Inflammatory macrophage treated with lipopolysaccharide for 4 hours (primary cell): ENCODE data around the gene PIK3C3.
"Not testable (repeated sequence)": the region's sequence is repeated elsewhere in the genome, so short reads cannot be mapped to it uniquely, and the experiment has no call there.

Experiments
- DNase-seq: peaks from one replicate; pipeline ENCODE4 v3.0.0-alpha.2; 2020

The PIK3C3 gene

DNA sequence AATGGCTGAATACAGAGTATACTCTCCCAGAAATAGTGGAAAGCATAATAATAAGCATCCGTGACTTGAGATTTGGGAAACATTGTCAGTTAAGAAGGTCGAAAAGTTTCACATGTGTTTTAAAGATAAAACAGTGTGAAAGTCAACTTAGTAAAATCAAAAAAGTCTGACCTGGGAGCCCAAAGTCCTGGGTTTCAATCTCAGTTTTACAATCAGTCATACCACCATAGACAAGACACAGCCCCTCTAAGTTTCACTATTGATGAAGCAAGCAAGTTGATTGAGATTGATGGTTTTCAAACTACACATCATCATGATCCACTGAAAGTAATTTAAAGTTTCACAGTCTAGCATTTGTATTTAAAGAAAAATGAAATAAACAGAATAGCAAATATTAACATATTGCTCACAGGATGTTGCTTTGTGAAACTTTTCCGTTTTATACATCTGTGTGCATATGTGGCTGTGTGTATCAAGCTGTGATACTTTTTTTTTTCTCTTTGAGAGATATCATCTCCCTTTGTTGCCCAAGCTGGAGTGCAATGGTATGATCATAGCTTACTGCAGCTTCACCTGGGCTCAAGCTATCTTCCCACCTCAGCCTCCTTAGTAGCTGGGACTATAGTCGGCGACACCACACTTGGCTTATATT is 71.1 kb downstream of the PIK3C3 start:
- DNase-seq, result no peak

DNA sequence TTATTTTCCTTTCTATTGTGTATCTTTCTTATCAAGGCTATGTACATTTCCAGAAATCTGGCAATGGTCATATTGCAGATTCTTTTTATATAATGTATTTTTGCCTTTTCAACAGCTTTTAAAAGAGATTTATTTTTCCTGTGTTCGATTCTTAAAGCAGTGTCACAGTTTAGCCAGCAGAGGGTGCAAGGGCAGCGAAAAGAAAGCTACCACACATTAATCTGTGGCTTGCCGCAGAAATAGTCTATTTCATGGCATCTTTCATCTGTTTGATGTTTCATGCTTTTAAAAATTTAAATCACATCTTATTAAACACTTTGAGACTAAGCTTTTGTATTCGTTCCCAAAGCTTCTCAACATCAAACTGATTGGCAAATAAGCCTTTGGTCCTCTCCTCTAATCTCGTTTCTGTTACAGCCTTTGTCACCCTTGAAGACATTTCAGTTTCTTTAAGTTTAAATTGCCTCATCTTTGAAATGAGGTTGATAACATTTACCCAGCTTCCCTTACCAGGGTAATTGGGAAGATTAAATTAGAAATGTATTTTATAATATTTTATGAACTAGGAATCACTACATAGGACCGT is 73.3 kb downstream of the PIK3C3 start:
- DNase-seq, result peak; percentile 32

DNA sequence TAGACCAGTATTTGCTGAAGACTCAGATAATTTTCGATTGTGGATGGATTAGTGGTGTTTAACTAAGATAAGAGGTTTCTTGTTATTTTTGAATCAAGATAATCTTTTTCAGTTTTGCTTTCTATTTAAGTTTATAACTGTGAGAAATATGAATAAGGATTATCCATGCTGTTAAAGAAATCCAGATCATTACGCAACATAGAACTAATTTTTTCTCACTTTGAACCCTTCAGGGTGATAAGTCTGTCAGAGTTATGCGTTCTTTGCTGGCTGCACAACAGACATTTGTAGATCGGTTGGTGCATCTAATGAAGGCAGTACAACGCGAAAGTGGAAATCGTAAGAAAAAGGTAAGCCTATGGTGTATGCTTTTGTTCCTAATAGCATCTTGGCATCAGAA is 74.1 kb downstream of the PIK3C3 start:
- no peak for DNase-seq

DNA sequence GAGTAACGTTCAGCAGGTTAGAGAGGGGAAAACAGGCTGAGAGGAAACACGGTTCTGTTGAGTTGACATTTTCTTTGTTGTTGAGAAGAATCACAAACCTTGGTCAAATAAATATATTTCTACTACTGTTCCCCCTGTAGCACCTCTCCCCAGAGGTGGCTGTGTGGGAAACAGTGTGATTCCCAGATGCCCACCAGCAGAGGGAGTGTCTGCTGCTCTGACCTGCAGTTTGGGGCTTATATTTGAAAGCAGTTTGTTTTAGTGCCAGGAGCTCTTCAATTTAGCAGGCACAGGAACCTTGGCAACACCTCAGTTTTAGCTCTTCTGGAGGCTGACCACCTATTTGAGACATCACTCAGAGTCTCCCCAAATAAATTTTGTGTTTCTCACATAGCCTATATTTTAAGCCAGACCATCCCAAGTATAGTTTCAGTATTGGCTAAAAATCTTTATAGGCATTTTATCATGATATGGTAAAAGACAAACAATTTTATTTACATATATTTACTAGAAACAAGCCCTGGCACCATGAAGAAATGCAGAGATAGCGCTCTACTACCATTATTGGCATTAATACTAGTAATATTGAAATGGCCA is 75.7 kb downstream of the PIK3C3 start:
- no peak for DNase-seq

DNA sequence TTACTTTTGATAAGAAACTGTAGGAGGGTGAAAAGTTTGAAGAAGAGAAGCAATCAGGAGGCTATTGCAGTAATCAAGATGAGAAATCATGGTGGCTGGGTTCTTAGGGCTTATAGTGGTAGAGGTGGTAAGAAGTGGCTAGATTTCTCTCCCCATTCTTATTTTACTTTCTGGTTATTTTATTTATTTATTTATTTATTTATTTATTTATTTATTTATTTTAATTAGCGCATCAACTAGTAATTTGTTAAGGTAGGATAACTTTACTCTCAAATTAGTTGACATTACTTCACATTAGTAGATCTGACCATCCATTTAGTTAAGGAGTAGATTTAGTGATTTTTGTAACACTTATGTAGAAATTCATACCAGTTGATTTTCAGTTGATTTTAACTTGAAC is 77.4 kb downstream of the PIK3C3 start:
- DNase-seq, result no peak

DNA sequence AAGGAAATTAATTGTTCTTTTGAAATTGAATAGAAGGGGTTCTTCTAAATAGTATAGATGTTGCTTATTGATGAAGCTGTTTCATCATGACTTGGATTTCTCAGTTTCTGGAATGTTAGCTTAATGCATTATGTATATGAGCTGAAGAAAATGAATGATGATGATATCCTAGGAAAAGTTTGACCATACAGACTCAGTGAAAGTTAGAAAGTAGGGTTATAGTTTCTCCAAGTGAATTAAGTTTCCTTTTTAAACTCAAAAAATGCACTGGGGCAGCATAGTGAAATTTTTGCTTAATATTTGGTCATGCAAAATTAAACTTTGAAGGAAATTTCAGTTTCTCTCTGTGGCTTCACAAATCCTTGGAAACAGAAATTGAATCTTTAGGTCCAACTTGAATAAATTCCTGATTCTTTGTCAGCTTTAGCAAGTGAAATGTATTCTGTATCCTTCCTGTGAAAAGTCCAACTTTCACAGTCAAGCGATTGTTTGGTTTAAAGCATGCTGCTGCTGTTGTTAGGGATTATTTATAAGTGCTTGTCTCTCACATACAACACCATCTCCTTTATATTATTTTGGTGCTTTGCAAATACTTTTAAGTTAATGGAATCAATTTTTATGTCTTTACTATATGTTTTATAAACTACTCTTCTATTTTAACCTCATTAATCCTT is 78.2 kb downstream of the PIK3C3 start:
- DNase-seq, result no peak

DNA sequence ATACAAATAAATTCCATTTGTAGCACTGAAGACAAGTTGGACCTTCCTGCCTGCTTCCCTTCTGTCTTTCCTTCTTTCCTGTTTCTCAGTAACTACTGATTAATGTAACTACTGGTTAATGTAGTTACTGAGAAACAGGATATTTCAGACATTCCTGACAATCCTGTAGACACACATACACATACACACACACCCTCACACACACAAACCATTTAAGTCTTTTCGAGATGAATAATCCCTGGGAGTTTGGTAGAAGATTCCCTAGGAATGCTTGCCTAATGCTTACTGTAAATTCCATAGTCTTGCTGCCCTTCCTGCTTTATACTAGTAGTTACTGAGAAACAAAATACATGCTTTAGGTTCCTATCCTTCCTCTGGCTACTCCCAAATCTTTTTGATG is 83.9 kb downstream of the PIK3C3 start:
- DNase-seq, result no peak

DNA sequence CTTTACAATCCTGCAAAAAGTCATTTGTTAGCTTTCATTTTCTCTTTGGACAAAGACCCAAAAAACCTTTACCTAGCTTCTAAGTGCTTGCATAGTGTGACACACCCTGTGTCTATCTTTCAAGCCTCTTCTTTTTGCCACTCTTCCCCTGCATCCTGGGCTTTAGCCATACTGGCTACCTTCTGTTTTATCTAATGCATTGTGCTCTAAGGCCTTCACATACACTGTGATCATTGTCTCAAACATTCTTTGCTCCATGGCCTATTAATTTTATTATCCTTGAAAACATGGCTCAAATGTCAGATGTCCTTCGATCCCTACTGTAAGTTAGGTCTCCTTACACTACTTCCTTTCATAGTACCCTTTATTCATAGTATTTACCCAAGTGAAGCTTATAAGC is 84.4 kb downstream of the PIK3C3 start:
- DNase-seq, result no peak

DNA sequence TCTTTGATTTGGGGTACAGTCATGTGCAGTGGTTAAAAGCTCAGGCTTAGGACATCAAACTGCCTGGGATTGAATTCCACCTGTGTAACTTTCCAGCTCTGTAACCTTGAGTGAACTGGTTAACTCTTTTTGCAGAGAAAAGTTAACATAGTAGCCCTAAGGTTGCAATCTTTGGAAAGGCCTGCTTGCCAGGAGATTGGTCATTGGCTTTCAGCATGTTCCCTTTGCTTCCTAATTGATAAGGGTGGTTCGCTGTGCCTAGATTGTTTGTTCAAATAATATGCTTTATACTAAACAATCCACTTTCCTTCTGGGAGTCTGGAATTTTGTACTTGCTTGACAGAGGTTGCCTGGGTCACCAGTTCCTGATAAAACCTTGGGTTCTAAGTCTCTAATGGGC is 86.8 kb downstream of the PIK3C3 start:
- no peak for DNase-seq

DNA sequence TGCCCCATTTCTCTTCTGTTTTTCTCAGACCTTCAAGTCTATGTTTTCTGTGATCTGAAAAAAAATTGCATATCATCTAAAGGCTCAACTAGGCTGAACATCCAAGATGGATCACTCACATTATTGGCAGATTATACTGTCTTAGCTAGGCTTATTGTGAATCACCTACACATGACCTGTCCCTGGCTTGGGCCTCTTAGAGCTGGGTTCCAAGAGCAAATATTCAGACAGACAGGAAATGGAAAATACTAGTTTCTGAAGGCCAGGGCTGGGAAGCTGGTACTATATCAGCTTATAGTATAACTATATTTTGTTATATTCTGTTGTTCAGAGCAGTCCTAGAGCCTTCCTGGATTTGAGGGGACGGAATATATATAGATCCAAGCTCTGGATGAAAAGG is 90.3 kb downstream of the PIK3C3 start:
- DNase-seq, result no peak

DNA sequence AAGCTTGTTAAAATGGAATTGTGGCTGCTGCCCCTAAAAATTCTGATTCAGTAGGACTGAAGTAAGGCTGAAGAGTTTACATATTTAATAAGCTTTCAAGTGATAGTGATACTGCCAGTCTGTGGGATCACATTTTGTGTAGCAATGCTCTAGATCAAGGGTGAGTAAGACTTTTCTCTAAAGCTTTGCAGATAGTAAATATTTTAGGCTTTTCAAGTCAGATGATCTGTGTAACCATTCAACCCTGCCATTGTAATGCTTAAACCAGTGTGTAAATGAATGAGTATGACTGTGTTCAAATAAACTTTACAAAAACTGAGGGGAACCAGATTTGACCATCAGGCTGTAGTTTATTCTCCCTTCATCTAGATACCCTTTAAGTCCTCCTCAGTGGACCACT is 92.7 kb downstream of the PIK3C3 start:
- DNase-seq, result no peak

DNA sequence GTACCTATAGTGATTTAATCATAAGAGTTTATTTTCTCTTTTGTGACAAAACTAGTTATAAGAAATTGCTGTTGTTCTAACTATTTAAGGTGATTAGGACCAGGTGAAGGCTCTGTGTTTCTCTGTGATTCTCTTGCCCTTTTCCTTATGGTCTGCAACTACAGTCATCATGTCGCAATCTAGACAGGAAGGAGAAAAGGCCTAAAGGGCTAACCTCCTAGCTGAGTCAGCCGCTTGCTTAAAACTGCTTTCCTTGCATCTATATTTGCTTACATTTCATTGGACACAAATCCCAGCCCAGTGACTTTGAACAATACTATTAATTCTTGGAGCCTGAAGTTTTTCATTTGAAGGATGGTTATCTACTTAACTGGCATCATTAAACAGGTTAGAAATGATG is 93.1 kb downstream of the PIK3C3 start:
- DNase-seq, result peak; percentile 68

DNA sequence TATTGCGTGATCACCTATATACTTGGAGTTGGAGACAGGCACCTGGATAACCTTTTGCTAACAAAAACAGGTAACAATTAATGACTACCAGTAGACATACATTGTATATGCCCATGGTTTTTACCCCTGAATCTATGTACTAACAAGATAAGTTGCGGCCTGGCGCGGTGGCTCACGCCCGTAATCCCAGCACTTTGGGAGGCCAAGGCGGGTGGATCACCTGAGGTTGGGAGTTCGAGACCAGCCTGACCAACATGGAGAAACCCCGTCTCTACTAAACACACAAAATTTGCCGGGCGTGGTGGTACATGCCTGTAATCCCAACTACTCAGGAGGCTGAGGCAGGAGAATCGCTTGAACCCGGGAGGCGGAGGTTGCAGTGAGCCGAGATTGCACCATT is 94.5 kb downstream of the PIK3C3 start:
- DNase-seq, result not testable (repeated sequence)

DNA sequence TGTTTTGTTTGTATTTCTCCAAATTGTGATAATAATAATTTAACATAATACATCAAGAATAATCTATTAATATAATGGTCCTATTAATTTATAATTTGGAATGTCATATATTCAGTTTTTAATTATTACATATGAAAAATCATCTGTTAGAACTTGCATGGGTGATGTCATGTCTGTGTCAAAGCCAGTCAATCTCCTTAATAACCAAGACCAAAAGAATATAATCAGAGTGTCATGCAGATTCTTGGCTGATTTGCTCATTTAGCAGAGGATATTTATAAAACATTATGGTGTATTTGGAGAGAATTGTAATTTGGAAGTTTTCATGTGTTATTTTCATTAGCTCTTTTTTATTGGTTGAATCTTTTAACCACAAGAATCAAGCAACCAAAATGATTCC is 96.4 kb downstream of the PIK3C3 start:
- no peak for DNase-seq

DNA sequence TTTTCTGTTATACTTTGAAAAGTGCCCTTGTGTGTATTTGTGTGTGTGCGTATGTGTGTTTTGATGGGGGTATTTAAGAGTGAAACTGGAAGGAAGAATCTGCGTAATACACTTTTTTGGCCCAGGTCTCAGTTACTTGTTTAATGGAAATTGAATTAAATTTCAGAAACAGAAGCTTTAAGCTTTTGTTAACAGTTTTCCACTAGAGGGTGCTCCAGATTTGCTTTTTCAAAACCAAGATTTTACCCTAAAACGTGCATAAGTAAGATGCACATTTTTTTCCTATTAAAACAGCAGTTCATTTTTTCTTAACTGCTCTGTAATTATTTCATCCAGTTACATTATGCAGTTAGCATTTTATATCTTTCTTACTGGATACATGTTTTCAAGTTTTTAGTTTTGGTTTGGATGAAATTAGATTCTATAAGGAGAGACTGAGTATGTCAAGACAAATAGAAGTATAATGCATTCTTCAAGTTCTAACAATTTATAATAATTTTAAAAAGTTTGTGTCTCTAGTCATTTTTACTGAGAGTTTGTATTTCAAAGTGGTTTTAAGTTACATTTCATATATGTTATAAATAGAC is 97.2 kb downstream of the PIK3C3 start:
- peak; percentile 32 for DNase-seq

DNA sequence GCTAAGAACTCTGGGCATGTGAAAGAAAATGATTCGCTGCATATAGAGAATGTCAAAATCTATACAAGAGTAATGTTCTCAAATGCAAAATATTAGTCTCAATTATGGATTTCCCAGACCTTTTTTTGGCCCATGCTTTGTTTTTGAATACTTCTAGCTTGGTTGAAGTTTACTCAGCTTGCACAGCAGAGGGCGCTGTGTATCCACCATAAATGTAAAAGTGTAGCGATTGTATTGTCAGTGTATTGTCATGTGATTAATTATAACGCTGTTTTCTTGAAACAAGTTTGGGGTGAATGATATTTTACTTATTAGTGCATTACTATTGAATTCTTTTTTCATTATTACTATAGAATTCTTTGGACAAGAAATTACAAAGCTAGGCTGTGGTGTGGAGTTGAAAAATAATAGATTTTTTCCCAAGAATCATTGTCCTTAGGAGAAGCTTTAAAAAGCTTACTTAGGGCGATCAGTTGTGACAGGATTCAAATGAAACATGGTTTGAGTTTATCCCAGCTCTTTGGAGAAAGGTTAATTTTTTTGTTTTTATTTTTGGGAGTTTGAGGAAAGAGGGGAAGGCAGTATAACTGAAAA is 98.3 kb downstream of the PIK3C3 start:
- DNase-seq, result peak; percentile 60

DNA sequence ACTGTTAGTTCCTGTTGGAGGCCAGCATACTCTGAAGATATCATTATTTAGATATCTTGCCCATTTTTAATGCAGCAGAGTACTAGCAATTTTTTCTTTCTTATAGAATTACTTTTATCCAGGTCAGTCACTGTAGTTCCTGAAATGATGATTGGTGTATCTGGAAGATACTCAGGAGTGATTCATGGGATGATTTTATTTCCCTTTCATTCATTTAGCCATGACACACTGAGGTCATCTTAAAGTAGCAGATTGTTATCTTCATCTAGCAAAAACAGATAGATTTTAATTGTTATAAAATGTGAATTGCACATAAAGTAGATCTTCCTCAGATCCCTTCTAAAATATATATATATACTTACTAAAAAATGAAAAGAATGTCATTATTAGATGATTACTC is 109.1 kb downstream of the PIK3C3 start:
- DNase-seq, result no peak

DNA sequence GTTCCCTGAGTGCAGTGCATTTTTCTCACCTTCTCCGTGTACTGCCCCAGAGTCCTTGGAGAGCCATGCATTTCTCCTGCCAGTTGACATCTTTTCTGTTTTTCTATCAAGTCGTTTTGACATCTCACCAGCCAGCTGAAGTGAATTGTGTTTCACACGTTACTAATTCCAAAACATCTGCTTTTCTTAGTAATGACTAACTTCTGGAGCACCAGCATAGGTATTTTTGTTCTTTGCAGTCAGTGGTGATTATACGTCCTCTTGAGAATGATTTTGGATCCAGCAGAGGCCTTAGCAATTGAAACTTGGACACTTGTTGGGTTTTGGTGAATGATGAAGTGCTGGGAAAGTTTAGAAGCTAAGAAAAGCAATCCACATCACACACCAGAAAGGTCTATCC is 112.5 kb downstream of the PIK3C3 start:
- no peak for DNase-seq

DNA sequence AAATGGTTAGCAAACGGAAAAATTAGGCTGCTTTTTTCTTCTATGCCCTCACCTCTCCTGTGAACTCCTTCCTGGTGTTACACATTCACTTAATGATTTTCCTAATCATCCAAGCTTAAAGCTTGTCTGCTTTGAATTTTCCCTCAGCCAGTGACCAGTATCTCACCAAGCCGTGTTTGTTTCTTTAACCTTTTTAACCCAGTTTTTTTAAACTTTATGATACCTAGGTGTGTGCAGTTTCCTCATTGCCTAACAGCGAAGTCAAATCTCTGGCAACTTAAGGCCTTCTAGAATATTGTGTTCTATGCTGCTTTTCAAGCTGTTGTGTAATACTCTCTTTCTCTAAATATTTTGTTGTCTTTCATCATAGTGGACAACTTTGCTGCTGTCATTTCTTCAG is 113.0 kb downstream of the PIK3C3 start:
- DNase-seq, result no peak

DNA sequence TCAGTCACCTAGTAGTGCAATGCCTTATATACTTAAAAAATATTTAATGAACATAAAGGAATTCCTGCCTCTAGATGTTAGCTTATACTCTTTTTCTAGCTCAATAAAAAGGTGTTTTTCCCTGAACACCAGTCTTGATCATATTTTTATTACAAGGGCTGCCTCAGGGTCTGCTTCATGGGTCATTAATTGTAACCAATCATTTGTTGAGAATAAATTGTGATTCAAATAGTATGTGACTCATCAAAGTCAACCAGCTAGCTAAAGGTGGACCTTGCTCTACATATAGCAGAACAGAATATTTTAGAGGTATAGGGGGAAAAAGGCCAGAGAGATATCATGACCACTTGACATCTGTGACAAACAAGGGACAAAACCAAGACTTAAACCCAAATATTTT is 114.0 kb downstream of the PIK3C3 start:
- no peak for DNase-seq

DNA sequence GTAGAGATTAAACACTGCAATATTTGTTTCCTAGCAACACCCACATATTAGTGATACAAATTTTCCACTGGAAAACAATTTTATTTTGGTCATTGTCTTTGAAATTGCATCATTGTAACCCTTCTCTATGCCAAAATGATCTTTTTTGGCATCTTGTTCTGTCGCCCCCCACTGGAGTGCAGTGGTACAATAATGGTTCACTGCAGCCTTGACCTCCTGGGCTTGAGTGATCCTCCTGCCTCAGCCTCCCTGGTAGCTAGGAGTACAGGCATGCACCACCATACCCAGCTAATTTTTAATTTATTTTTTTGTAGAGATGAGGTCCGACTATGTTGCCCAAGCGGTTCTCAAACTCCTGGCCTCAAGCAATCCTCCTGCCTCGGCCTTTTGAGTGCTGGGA is 117.4 kb downstream of the PIK3C3 start:
- DNase-seq, result no peak

DNA sequence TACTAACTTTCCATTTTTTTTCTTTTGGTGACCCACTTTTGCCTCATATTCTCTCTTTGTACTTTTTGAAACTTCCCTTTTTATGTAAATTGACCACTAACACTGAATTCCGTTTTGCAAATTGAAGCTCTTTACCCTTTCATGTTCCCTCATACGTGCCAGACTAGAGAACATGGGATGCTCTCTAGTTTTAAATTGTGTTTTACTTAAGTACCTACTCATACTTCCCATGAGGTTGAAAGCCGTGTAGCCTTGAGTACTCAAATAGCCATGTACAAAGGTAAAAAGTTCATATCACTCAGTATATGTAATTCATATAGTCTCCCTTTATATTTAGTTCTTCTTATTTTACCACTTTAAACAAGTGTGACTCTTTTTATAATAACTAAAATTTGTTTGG is 119.7 kb downstream of the PIK3C3 start:
- no peak for DNase-seq

DNA sequence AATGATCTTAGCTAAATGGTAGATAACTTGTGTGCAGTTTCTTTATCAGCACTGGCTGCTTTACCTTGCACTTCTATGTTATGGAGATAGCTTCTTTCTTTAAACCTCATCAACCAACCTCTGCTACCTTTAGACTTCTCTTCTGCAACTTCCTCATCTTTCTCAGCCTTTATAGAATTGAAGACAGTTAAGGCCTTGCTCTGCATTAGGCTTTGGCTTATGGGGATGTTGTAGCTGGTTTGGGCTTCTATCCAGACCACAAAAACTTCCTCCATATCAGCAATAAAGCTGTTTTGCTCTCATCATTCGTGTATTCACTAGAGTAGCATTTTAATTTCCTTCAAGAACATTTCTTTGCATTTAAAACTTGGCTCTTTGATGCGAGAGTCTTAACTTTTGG is 123.7 kb downstream of the PIK3C3 start:
- no peak for DNase-seq

DNA sequence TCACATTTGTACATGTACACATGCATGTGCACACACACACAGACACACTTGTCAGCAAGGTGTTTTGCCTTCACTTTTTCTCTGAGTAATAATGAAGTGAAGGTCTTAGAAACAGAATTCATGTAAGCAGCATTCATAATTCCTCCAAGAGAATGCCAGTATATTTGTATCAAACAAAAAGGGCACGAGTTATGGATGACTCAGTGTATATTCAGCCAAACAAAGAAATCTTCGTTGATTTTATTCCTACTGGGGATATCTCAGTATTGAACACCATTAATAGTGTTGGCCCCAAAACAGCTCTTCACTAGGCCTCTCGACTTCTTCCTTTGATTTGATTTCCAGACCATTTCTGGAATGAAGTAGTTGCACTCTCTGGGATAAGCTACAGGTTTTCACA is 125.3 kb downstream of the PIK3C3 start:
- no peak for DNase-seq
